ACC112 (cell line): Measurements from ENCODE around the gene CTIF.

ENCODE experiments used
- H2AFZ ChIP-seq: fragments of 200-600 bp; sonication (generic); one replicate; pipeline ENCODE4 v1.6.0; 2017; ENCODE audit warnings: antibody characterized with exemption, low read length; ENCODE audit not compliant: unreplicated experiment
- H3K27ac ChIP-seq: fragments of 200-600 bp; sonication (generic); 2 replicates; pipeline ENCODE4 v1.5.1; 2014; ENCODE audit warnings: low read depth, mild to moderate bottlenecking, antibody characterized with exemption, low read length, moderate library complexity
- H3K27me3 ChIP-seq: fragments of 200-600 bp; sonication (generic); 2 replicates; pipeline ENCODE4 v1.6.1; 2014; ENCODE audit warnings: mild to moderate bottlenecking, antibody characterized with exemption, low read length, moderate library complexity, mixed read lengths; ENCODE audit not compliant: insufficient read depth
- H3K36me3 ChIP-seq: fragments of 200-600 bp; sonication (generic); 2 replicates; pipeline ENCODE4 v1.6.1; 2016; ENCODE audit warnings: mild to moderate bottlenecking, antibody characterized with exemption, low read length, moderate library complexity, mixed read lengths; ENCODE audit not compliant: insufficient read depth
- H3K4me1 ChIP-seq: fragments of 200-600 bp; sonication (generic); one replicate; pipeline ENCODE4 v1.6.1; 2016; ENCODE audit warnings: low read length, mixed read lengths; ENCODE audit not compliant: insufficient read depth, unreplicated experiment, control insufficient read depth
- H3K4me3 ChIP-seq: fragments of 200-600 bp; sonication (generic); 2 replicates; pipeline ENCODE4 v1.5.1; 2014; ENCODE audit warnings: mild to moderate bottlenecking, low read depth, low read length
- H3K79me2 ChIP-seq: fragments of 200-600 bp; sonication (generic); one replicate; pipeline ENCODE4 v1.6.0; 2016; ENCODE audit warnings: low read length; ENCODE audit not compliant: control insufficient read depth, unreplicated experiment, insufficient read depth

CTIF gene

DNA sequence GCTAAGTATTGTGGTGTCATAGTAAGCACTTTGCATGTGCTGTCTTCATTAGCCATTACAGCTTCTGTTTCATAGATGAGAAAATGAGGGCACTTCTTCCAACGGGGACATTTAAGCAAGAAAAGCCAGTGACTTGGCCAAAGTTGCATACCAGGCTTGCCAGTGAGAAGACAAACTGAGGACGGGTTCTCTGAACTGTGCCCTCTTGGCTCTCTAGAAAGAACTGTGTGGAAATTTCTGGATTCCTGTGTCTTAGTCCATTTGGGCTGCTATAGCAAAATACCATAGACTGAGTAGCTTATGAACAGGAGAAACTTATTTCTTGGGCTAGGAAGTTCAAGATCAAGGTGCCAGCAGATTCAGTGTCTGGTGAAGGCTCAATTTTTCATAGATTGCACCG, 13.3 kb downstream of the CTIF start:
- Histone ChIP-seq H3K36me3 (no peaks in the 10 kb centered on the region), H2AFZ (no peak overlapping the region), H3K27ac (no peak overlapping the region), H3K4me3 (no peak overlapping the region), H3K27me3 (no peaks in the 10 kb centered on the region), H3K79me2 (peaks cover 52% of the 10 kb centered on the region), H3K4me1 (peaks cover 16% of the 10 kb centered on the region)

DNA sequence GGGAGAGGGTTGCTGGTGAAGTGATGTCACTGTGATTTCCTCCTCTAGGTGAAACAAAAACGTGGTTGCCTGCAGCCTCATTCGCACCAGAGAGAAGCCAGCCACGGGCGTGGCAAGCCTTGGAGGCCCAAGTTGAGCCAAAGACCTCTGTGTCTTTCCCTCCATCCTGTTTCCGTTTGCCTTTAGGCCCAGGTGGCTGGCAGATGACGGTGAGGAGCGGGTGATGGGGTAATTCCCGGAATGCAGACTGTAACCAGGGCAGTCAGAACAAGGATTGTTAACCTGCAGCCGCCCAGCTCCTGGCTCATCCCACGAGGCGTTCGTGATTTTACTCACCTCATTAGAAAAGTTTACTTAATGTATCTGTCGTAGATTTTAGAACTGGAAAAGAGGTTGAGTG, 14.4 kb downstream of the CTIF start:
- Histone ChIP-seq H3K36me3 (no peaks in the 10 kb centered on the region), H3K4me3 (no peak overlapping the region), H3K27ac (no peak overlapping the region), H3K27me3 (no peaks in the 10 kb centered on the region), H3K4me1 (peaks cover 5% of the 10 kb centered on the region), H3K79me2 (peaks cover 41% of the 10 kb centered on the region), H2AFZ (no peak overlapping the region)

DNA sequence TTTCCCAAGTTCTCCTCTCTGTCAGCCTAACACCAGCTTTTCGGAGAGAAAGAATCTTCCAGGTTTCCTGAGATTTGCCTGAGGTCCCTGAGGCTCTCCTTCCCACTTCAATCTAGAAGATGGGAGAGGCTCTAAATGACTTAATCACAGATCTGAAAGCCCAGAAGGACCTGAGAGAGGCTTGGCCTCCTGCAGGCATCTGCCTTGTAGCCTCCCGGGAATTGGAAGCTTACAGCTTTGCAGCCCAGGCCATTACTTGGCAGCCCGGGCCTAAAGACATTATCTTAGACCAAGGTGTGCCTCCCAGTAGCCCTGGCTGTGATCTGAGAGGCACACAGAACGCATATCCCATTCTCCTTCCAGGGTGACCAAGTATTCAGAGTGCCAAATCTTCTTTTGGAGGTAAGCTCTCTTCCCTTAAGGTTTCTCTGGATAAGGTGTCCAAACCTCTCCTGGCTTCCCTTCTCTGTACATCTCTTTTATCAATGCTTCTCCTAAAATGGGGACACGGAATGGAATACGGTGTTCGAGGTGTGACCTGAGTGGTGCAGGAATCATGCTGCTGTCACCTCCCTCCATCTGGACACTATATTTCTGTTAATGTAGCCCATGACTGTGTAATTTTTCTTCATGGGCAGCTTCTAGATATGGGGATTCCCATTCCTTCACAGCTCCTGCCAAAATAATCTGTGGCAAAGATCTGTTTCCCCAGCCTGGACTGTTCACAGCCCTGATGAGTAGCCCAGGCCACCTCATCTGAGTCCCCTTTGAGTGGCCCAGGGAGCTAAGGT, 16.0 kb downstream of the CTIF start:
- H3K27me3 ChIP-seq = no peaks in the 10 kb centered on the region
- no peak overlapping the region for H3K27ac ChIP-seq
- no peak overlapping the region for H2AFZ ChIP-seq
- peaks cover 4% of the 10 kb centered on the region; the same call in 1 of the 2 replicates for H3K36me3 ChIP-seq
- H3K4me1 ChIP-seq = no peaks in the 10 kb centered on the region
- no peak overlapping the region for H3K4me3 ChIP-seq
- peaks cover 25% of the 10 kb centered on the region for H3K79me2 ChIP-seq

DNA sequence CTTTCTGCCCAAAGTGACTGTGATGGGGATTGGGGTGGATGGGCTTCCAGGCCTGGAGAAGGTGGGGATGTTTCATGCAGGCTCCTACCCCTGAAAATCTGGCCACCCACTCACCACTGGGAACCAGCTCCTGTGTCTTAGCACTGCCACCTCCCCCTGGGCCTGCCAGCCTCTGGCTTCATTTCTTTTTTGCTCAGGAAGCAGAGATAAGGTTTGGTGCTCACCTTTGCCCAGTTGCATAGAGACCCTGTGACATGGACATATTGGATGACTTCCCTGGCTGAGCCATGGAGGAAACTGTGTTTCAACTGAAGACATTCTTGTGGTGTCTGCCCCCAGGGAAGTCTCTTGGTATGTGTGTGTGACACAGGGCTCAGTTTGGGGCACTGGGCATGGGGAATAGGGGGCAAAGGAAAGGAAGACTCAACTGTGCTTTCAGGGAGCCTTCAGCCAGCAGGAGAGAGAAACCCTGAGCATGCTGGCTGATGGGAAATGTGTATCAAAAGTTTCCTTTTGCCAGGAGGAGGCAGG, 16.7 kb downstream of the CTIF start:
- no peak overlapping the region for H2AFZ ChIP-seq
- no peaks in the 10 kb centered on the region for H3K4me1 ChIP-seq
- H3K27me3 ChIP-seq = no peaks in the 10 kb centered on the region
- peaks cover 4% of the 10 kb centered on the region; the same call in 1 of the 2 replicates for H3K36me3 ChIP-seq
- peaks cover 20% of the 10 kb centered on the region for H3K79me2 ChIP-seq
- no peak overlapping the region for H3K4me3 ChIP-seq
- no peak overlapping the region for H3K27ac ChIP-seq

DNA sequence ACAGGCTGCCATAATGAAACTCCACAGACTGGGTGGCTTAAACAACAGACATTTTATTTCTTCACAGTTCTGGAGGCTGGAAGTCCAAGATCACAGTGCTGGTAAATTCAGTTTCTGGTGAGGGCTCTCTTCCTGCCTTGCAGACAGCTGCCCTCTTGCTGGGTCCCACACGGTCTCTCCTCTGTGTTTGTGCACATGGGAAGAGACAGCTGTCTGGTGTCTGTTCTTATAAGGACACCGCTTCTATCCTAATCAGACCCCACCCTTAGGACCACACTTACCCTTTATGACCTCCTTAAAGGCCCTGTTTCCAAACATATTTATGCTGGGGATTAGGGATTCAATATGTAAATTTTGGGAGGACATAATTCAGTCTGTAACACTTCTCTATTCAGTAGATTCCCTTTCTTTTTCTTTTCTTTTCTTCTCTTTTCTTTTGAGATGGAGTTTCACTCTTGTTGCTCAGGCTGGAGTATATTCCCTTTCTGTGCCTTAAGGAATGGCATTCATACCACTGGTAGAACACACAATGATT, 18.9 kb downstream of the CTIF start:
- H3K79me2 ChIP-seq = peaks cover 25% of the 10 kb centered on the region
- H3K36me3 ChIP-seq = peaks cover 4% of the 10 kb centered on the region; the same call in 1 of the 2 replicates
- H3K27me3 ChIP-seq = no peaks in the 10 kb centered on the region
- H3K27ac ChIP-seq = no peak overlapping the region
- H3K4me1 ChIP-seq = peaks cover 14% of the 10 kb centered on the region
- H3K4me3 ChIP-seq = no peak overlapping the region
- no peak overlapping the region for H2AFZ ChIP-seq

DNA sequence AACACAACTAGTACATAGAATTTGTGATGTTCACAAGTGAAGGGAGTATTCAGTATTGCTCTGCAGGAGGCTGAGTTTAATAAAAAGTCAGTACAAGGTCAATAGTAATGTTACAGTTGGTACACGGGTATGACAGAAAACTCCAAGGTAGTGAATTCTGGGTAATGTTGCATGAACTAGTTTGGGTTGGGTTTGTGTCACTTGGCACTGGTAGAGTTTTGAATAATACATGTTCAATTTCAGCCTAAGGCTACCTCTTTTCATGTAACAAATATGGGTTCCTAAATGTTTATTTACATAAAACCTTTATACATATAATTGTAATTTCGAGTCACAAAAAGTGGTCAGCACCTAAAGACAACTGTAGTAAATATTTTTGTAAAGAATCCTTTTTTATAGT, 19.4 kb downstream of the CTIF start:
- no peak overlapping the region for H3K4me3 ChIP-seq
- H3K4me1 ChIP-seq = peaks cover 20% of the 10 kb centered on the region
- H2AFZ ChIP-seq = no peak overlapping the region
- H3K79me2 ChIP-seq = peaks cover 20% of the 10 kb centered on the region
- no peaks in the 10 kb centered on the region for H3K27me3 ChIP-seq
- H3K36me3 ChIP-seq = peaks cover 4% of the 10 kb centered on the region; the same call in 1 of the 2 replicates
- H3K27ac ChIP-seq = no peak overlapping the region

DNA sequence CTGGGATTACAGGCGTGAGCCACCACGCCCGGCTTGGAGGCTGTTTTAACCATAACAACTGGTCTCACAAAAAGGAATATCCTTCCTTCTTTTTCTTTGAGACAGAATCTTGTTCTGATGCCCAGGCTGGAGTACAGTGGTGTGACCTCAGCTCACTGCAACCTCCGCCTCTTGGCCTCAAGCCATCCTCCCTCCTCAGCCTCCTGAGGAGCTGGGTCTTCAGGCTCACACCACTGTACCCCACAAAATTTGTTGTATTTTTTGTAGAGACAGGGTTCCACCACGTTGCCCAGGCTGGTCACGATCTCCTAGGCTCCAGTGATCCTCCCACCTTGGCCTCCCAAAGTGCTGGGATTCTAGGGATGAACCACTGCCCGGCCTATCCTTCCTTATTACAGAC, 21.7 kb downstream of the CTIF start:
- no peak overlapping the region for H2AFZ ChIP-seq
- peaks cover 30% of the 10 kb centered on the region for H3K4me1 ChIP-seq
- no peaks in the 10 kb centered on the region for H3K27me3 ChIP-seq
- no peak overlapping the region for H3K4me3 ChIP-seq
- H3K79me2 ChIP-seq = peaks cover 33% of the 10 kb centered on the region
- peaks cover 4% of the 10 kb centered on the region; the same call in 1 of the 2 replicates for H3K36me3 ChIP-seq
- no peak overlapping the region for H3K27ac ChIP-seq

DNA sequence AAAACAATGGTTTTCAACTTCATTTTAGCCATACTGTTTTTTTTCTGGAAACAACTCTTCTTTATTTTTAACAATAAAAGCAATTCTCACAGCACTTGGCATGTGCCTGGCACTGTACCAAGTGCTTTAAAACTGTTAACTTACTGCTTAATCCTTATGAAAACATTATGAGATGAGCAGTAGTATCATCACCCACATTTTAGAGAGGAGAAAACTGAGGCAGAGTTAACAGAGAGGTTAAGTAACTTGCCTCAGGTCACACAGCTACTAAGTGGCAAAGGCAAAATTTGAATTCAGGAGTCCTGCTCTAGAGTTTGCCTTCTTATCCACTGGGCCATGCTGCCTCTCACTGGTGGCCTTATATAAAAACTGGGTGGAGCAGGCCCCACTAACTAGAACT, 23.2 kb downstream of the CTIF start:
- Histone ChIP-seq H3K36me3 (peaks cover 4% of the 10 kb centered on the region; the same call in 1 of the 2 replicates), H3K27me3 (no peaks in the 10 kb centered on the region), H3K4me3 (no peak overlapping the region), H3K79me2 (peaks cover 44% of the 10 kb centered on the region), H3K4me1 (peaks cover 33% of the 10 kb centered on the region), H3K27ac (peak overlapping the region; percentile 33; the same call in 1 of the 2 replicates), H2AFZ (no peak overlapping the region)

DNA sequence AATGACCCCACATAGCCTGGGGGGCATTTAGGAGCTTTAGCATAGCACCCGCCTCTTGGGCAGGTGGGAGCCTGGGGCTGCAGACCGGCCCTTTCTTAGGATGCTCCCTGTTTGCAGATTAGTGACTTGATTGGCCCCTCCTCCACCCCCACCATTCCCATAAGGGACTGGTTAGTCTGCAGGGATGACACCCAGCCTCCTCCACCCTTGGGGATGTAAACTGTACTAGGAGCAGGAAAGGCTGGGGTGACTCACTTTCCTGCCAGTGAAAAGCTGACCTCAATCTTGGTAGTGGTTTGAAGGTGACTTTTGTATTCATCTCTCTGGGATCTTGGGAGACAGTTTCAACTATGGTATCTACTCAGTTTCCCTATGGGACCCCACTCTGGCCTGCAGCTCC, 24.2 kb downstream of the CTIF start:
- Histone ChIP-seq H3K4me3 (0 out of 2 replicates have a peak overlapping the region, but pooled peaks have one; percentile 7), H3K36me3 (peaks cover 4% of the 10 kb centered on the region; the same call in 1 of the 2 replicates), H3K4me1 (peaks cover 33% of the 10 kb centered on the region), H3K27me3 (no peaks in the 10 kb centered on the region), H3K27ac (peak overlapping the region; percentile 33; the same call in 1 of the 2 replicates), H2AFZ (no peak overlapping the region), H3K79me2 (peaks cover 54% of the 10 kb centered on the region)

DNA sequence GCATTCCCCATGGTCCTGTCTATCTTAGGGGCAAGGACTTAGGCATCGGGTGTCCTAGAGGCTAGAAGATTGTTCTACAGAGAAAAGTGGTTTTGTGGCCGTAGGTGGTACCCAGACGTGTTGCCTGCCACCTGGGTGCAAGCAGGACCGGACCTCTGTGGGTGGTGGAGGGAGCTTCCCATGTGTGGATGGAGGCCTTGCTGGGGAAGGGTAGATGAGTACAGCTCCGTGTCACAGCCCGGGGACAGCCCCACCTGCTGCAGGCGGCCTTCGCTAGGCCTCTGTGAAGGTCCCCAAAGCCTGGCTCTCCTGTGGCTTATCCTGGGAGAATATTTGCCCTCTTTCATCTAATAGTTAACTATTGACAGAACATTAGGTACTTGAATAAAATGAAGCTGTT, 25.3 kb downstream of the CTIF start:
- peaks cover 62% of the 10 kb centered on the region for H3K79me2 ChIP-seq
- H3K27ac ChIP-seq = no peak overlapping the region
- H2AFZ ChIP-seq = no peak overlapping the region
- peaks cover 33% of the 10 kb centered on the region for H3K4me1 ChIP-seq
- no peaks in the 10 kb centered on the region for H3K27me3 ChIP-seq
- no peak overlapping the region for H3K4me3 ChIP-seq
- peaks cover 4% of the 10 kb centered on the region; the same call in 1 of the 2 replicates for H3K36me3 ChIP-seq
